ENCODE results near the gene TRIM17.

- TF ChIP-seq CTCF (IDR thresholded peaks at IDR 0.05; ENCODE audit: low read length) (no peak), EZH2 (IDR thresholded peaks at IDR 0.05; ENCODE audit: borderline replicate concordance, low read length) (no peak)
Measured at GRCh38 chr1:228387321-228387720, 29.3 kb downstream of the TRIM17 start.
